ENCODE measurements around the gene PDE3A. TPM values are rescaled to one million over a fixed set of nuclear protein-coding genes. Genes with fewer than 3 reads are reported as not detected.

PDE3A gene
- total RNA-seq, 2 donors from 2014 or later = 5.5 to 6.2 TPM

GRCh38 chr12:20588042-20588441, 219.7 kb downstream of the PDE3A start:
- no peak for DNase-seq (ENCODE audit: low spot score)
- no peak for TF ChIP-seq POLR2A (IDR thresholded peaks at IDR 0.05)
- TF ChIP-seq POLR2AphosphoS5 (IDR thresholded peaks at IDR 0.05) = no peak
- TF ChIP-seq CTCF (IDR thresholded peaks at IDR 0.05) = no peak
- H3K27me3 ChIP-seq (replicated peaks; ENCODE audit: insufficient read depth) = no peaks in the 10 kb centered on the region
- H3K27ac ChIP-seq = no peak overlapping the region
- no peak overlapping the region for H3K4me3 ChIP-seq
- intact Hi-C loops (cut with DNase I) = no loop called here
- WGBS = 61% methylated on average over 3 of the region's 3 CpGs
- no peaks in the 10 kb centered on the region for H3K36me3 ChIP-seq
- H3K4me1 ChIP-seq (replicated peaks) = no peaks in the 10 kb centered on the region
- H3K9me3 ChIP-seq = no peaks in the 10 kb centered on the region

GRCh38 chr12:20590570-20590969, 222.2 kb downstream of the PDE3A start:
- no peaks in the 10 kb centered on the region for H3K27me3 ChIP-seq (replicated peaks; ENCODE audit: insufficient read depth)
- H3K9me3 ChIP-seq = no peaks in the 10 kb centered on the region
- H3K27ac ChIP-seq = no peak overlapping the region
- intact Hi-C loops (cut with DNase I) = no loop called here
- H3K36me3 ChIP-seq = no peaks in the 10 kb centered on the region
- no peaks in the 10 kb centered on the region for H3K4me1 ChIP-seq (replicated peaks)
- TF ChIP-seq CTCF (IDR thresholded peaks at IDR 0.05) = no peak
- no peak for TF ChIP-seq POLR2A (IDR thresholded peaks at IDR 0.05)
- no peak for TF ChIP-seq POLR2AphosphoS5 (IDR thresholded peaks at IDR 0.05)
- no peak for DNase-seq (ENCODE audit: low spot score)
- no peak overlapping the region for H3K4me3 ChIP-seq
- 91% methylated on average over 3 of the region's 3 CpGs for WGBS

GRCh38 chr12:20592556-20592955, 224.2 kb downstream of the PDE3A start:
- 53% methylated on average over 2 of the region's 2 CpGs for WGBS
- no peak for DNase-seq (ENCODE audit: low spot score)
- H3K27me3 ChIP-seq (replicated peaks; ENCODE audit: insufficient read depth) = no peaks in the 10 kb centered on the region
- intact Hi-C loops (cut with DNase I) = no loop called here
- no peak overlapping the region for H3K4me3 ChIP-seq
- H3K4me1 ChIP-seq (replicated peaks) = no peaks in the 10 kb centered on the region
- H3K36me3 ChIP-seq = no peaks in the 10 kb centered on the region
- H3K9me3 ChIP-seq = no peaks in the 10 kb centered on the region
- TF ChIP-seq CTCF (IDR thresholded peaks at IDR 0.05) (no peak), POLR2AphosphoS5 (IDR thresholded peaks at IDR 0.05) (no peak), POLR2A (IDR thresholded peaks at IDR 0.05) (no peak)
- H3K27ac ChIP-seq = no peak overlapping the region

GRCh38 chr12:20593611-20594010, 225.3 kb downstream of the PDE3A start:
- 62% methylated on average over 3 of the region's 3 CpGs for WGBS
- no peak for TF ChIP-seq POLR2A (IDR thresholded peaks at IDR 0.05)
- no peak for TF ChIP-seq CTCF (IDR thresholded peaks at IDR 0.05)
- no peak for TF ChIP-seq POLR2AphosphoS5 (IDR thresholded peaks at IDR 0.05)

GRCh38 chr12:20596061-20596460, 227.7 kb downstream of the PDE3A start:
- no peak for TF ChIP-seq CTCF (IDR thresholded peaks at IDR 0.05)
- no peak for TF ChIP-seq POLR2A (IDR thresholded peaks at IDR 0.05)
- no peak for TF ChIP-seq POLR2AphosphoS5 (IDR thresholded peaks at IDR 0.05)
- H3K36me3 ChIP-seq = no peaks in the 10 kb centered on the region
- no peak for DNase-seq (ENCODE audit: low spot score)
- no peaks in the 10 kb centered on the region for H3K9me3 ChIP-seq
- no peaks in the 10 kb centered on the region for H3K4me1 ChIP-seq (replicated peaks)
- intact Hi-C loops (cut with DNase I) = no loop called here
- no peak overlapping the region for H3K4me3 ChIP-seq
- 93% methylated on average over 1 of the region's 1 CpG for WGBS
- no peak overlapping the region for H3K27ac ChIP-seq
- no peaks in the 10 kb centered on the region for H3K27me3 ChIP-seq (replicated peaks; ENCODE audit: insufficient read depth)

More at GRCh38 chr12:20593611-20594010, 225.3 kb downstream of the PDE3A start:
- Histone ChIP-seq H3K9me3 (no peaks in the 10 kb centered on the region), H3K36me3 (no peaks in the 10 kb centered on the region), H3K27me3 (replicated peaks; ENCODE audit: insufficient read depth) (no peaks in the 10 kb centered on the region), H3K4me1 (replicated peaks) (no peaks in the 10 kb centered on the region), H3K27ac (no peak overlapping the region), H3K4me3 (no peak overlapping the region)
- DNase-seq (ENCODE audit: low spot score) = no peak
- intact Hi-C loops (cut with DNase I) = no loop called here

Data from prostate gland (tissue), 2 donors.